Glutamatergic neuron (in vitro differentiated cells): Measurements from ENCODE around the gene RAB20. TPM values are rescaled to one million over a fixed set of nuclear protein-coding genes. Genes with fewer than 3 reads are reported as not detected.

Source experiments
- DNase-seq: peaks from one replicate; pipeline ENCODE4 v3.0.0; 2022
- H3K27ac Mint-ChIP-seq: one replicate; pipeline ENCODE4 v1.8.0; 2020; ENCODE audit warnings: mild to moderate bottlenecking, mixed read lengths, inconsistent platforms; ENCODE audit not compliant: unreplicated experiment
- H3K27me3 Mint-ChIP-seq: one replicate; pipeline ENCODE4 v1.8.0; 2020; ENCODE audit warnings: mild to moderate bottlenecking, moderate library complexity, mixed read lengths, inconsistent platforms; ENCODE audit not compliant: unreplicated experiment
- H3K36me3 Mint-ChIP-seq: one replicate; pipeline ENCODE4 v1.8.0; 2020; ENCODE audit warnings: mild to moderate bottlenecking, mixed read lengths, inconsistent platforms; ENCODE audit not compliant: unreplicated experiment
- H3K4me1 Mint-ChIP-seq: one replicate; pipeline ENCODE4 v1.8.0; 2020; ENCODE audit warnings: mild to moderate bottlenecking, low read depth, mixed read lengths, inconsistent platforms; ENCODE audit not compliant: unreplicated experiment
- H3K4me3 Mint-ChIP-seq: one replicate; pipeline ENCODE4 v1.8.0; 2020; ENCODE audit warnings: mild to moderate bottlenecking, mixed read lengths, inconsistent platforms; ENCODE audit not compliant: unreplicated experiment
- H3K9me3 Mint-ChIP-seq: one replicate; pipeline ENCODE4 v1.8.0; 2020; ENCODE audit warnings: mild to moderate bottlenecking, moderate library complexity, mixed read lengths, inconsistent platforms; ENCODE audit not compliant: unreplicated experiment
- CTCF ChIP-seq: fragments of 200-600 bp; sonication (generic); IDR thresholded peaks from one replicate; pipeline ENCODE4 v1.5.0; 2021; ENCODE audit not compliant: partially characterized antibody, unreplicated experiment
- total RNA-seq: library from RNA; stranded (reverse); fragmentation: NEBNext Ultra II Directional; extraction: Animal tissue kit (Norgen Biotek cat#: 25700); gene quantifications from one replicate; pipeline ENCODE4 v1.2.1, GENCODE V29; 2021; ENCODE audit not compliant: unreplicated experiment

RAB20 gene
- total RNA-seq, 1 donor from 2014 or later, result 1.7 TPM

- no peak for DNase-seq
Measured at GRCh38 chr13:110546378-110546777, 15.1 kb downstream of the RAB20 start.

GRCh38 chr13:110542169-110542796 lies 19.2 kb downstream of the RAB20 start:
- Mint-ChIP-seq H3K27me3 (no peaks in the 10 kb centered on the region), H3K27ac (no peak overlapping the region), H3K4me3 (no peak overlapping the region), H3K9me3 (peaks cover 2% of the 10 kb centered on the region), H3K36me3 (peaks cover 9% of the 10 kb centered on the region), H3K4me1 (peaks cover 4% of the 10 kb centered on the region)
- no peak for DNase-seq
- no peak for TF ChIP-seq CTCF

More at GRCh38 chr13:110546378-110546777, 15.1 kb downstream of the RAB20 start:
- Mint-ChIP-seq H3K27me3 (peaks cover 3% of the 10 kb centered on the region), H3K27ac (no peak overlapping the region), H3K36me3 (peaks cover 9% of the 10 kb centered on the region), H3K4me3 (no peak overlapping the region), H3K9me3 (peaks cover 2% of the 10 kb centered on the region), H3K4me1 (peaks cover 2% of the 10 kb centered on the region)
- TF ChIP-seq CTCF, result no peak

- no peak overlapping the region for H3K27ac Mint-ChIP-seq
- H3K36me3 Mint-ChIP-seq, result peaks cover 9% of the 10 kb centered on the region
- H3K9me3 Mint-ChIP-seq, result peaks cover 2% of the 10 kb centered on the region
- DNase-seq, result no peak
- no peak overlapping the region for H3K4me3 Mint-ChIP-seq
- H3K4me1 Mint-ChIP-seq, result peaks cover 4% of the 10 kb centered on the region
- H3K27me3 Mint-ChIP-seq, result no peaks in the 10 kb centered on the region
- no peak for TF ChIP-seq CTCF
Measured at GRCh38 chr13:110541526-110541920, 20.0 kb downstream of the RAB20 start.

GRCh38 chr13:110540871-110541525 lies 20.5 kb downstream of the RAB20 start:
- Mint-ChIP-seq H3K9me3 (peaks cover 2% of the 10 kb centered on the region), H3K27me3 (no peaks in the 10 kb centered on the region), H3K27ac (no peak overlapping the region), H3K36me3 (peaks cover 5% of the 10 kb centered on the region), H3K4me3 (no peak overlapping the region), H3K4me1 (peaks cover 4% of the 10 kb centered on the region)
- no peak for TF ChIP-seq CTCF
- no peak for DNase-seq

GRCh38 chr13:110539894-110540293 lies 21.6 kb downstream of the RAB20 start:
- Mint-ChIP-seq H3K27me3 (no peaks in the 10 kb centered on the region), H3K4me3 (no peak overlapping the region), H3K4me1 (peaks cover 4% of the 10 kb centered on the region), H3K9me3 (peaks cover 2% of the 10 kb centered on the region), H3K36me3 (peaks cover 3% of the 10 kb centered on the region), H3K27ac (no peak overlapping the region)
- no peak for TF ChIP-seq CTCF
- no peak for DNase-seq
